ENCODE results near the gene KCNJ10. TPM values are rescaled to one million over a fixed set of nuclear protein-coding genes. Genes with fewer than 3 reads are reported as not detected.

The KCNJ10 gene
- total and polyA plus RNA-seq, 2 of the 13 experiments (the other 11 are each of a cell fraction or from before 2014, with no cell fraction given), result 4.4 to 10.3 TPM

DNA sequence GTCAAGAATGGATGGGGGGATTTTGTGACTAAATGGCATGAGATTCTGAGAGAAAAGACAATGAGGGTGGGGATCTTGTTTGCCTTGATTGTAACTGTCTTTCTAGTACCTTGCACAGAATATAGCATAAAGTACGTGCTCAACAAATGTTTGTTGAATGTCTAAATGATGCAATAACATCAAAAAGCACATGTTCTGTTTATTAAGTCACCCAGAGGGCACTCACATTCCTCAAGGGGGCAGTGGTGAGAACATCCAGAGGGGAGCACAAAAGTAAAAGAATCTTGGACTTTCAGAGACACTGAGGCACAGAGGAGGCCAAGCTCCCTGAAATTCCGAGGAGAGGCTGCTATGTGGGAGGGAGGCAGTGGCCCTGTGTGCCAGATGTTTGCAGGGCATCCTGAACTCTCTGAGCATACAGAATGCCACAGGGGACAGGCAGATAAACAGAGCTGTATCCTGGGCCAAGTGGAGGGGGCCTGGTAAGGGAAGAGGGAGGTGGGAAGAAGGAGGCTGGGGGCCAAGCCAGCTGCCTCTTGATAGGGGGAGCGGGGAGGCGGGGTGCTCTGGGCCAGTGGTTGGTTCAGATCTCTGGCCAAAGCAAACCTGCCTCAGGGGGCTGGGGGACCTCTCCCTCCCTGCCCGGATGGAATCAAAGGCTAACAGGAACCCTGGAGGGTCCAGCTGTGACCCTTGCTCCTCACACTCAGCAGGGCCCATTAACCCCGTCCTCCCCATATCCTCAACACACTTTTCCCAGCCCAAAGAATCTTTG lies 39.1 kb upstream of the KCNJ10 start (continued):
- TF ChIP-seq ZNF770 (CRISPR knock-in tag; IDR thresholded peaks at IDR 0.05), result peak; percentile 48; the same call in 1 of the 2 replicates
- TF ChIP-seq POGZ (CRISPR knock-in tag; IDR thresholded peaks at IDR 0.05), result no peak
- TF ChIP-seq, protein P1, sequence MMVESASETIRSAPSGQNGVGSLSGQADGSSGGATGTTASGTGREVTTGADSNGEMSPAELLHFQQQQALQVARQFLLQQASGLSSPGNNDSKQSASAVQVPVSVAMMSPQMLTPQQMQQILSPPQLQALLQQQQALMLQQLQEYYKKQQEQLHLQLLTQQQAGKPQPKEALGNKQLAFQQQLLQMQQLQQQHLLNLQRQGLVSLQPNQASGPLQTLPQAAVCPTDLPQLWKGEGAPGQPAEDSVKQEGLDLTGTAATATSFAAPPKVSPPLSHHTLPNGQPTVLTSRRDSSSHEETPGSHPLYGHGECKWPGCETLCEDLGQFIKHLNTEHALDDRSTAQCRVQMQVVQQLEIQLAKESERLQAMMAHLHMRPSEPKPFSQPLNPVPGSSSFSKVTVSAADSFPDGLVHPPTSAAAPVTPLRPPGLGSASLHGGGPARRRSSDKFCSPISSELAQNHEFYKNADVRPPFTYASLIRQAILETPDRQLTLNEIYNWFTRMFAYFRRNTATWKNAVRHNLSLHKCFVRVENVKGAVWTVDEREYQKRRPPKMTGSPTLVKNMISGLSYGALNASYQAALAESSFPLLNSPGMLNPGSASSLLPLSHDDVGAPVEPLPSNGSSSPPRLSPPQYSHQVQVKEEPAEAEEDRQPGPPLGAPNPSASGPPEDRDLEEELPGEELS (CRISPR knock-in tag; IDR thresholded peaks at IDR 0.05), result 0 out of 2 replicates have a peak, but pooled peaks have one; percentile 10
- no peak for TF ChIP-seq ZNF605 (CRISPR knock-in tag; IDR thresholded peaks at IDR 0.05)
- 0 out of 2 replicates have a peak, but pooled peaks have one; percentile 35 for TF ChIP-seq RNF219 (CRISPR knock-in tag; IDR thresholded peaks at IDR 0.05)
- peak; percentile 52 for TF ChIP-seq CTCF (CRISPR knock-in tag; IDR thresholded peaks at IDR 0.05)
- TF ChIP-seq ZFP91 (CRISPR knock-in tag; IDR thresholded peaks at IDR 0.05; ENCODE audit: borderline replicate concordance), result peak; percentile 60
- TF ChIP-seq MTERF4 (CRISPR knock-in tag; IDR thresholded peaks at IDR 0.05), result no peak
- TF ChIP-seq, protein P2, sequence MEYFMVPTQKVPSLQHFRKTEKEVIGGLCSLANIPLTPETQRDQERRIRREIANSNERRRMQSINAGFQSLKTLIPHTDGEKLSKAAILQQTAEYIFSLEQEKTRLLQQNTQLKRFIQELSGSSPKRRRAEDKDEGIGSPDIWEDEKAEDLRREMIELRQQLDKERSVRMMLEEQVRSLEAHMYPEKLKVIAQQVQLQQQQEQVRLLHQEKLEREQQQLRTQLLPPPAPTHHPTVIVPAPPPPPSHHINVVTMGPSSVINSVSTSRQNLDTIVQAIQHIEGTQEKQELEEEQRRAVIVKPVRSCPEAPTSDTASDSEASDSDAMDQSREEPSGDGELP (IDR thresholded peaks at IDR 0.05; ENCODE audit: borderline replicate concordance, low read depth), result peak; percentile 86
- TF ChIP-seq SOX6 (IDR thresholded peaks at IDR 0.05), result no peak
- peak; percentile 8; the same call in 1 of the 2 replicates for TF ChIP-seq SOX6 (CRISPR knock-in tag; IDR thresholded peaks at IDR 0.05)
- peak; percentile 52; the same call in 1 of the 2 replicates for TF ChIP-seq ZNF607 (CRISPR knock-in tag; IDR thresholded peaks at IDR 0.05; ENCODE audit: borderline replicate concordance)
- 0 out of 2 replicates have a peak, but pooled peaks have one; percentile 38 for TF ChIP-seq AHR (CRISPR knock-in tag; IDR thresholded peaks at IDR 0.05)
- TF ChIP-seq ADNP (CRISPR knock-in tag; IDR thresholded peaks at IDR 0.05), result peak; percentile 15; the same call in 1 of the 2 replicates
- TF ChIP-seq TEAD3 (CRISPR knock-in tag; optimal IDR thresholded peaks at IDR 0.05; ENCODE audit: borderline replicate concordance), result peak; percentile 47
- TF ChIP-seq KAT8 (CRISPR knock-in tag; IDR thresholded peaks at IDR 0.05), result 0 out of 2 replicates have a peak, but pooled peaks have one; percentile 16

Measured in HepG2 (cell line).